Measurements from ENCODE around the gene SLC6A12.

Gene SLC6A12

DNA sequence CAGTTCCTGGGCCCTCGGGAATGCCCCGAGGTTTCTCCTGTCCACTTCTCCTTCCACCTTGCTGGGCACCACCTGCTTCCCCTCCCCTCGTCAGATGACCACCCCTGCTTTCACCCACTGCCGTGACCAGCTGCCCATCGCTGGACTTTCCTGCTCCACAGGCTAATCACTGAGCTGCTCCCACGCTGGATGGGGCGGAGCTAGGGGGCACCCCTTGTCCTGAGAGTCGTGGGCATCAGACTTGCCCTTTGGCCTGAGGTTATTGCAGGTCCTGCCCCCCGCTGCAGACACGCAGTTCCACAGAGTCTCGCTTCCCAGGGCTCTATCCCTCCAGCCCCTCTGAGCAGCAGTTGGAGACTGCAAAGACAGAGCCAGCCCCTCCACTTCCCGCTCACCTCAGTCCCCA, 427 bp downstream of the SLC6A12 start:
- no peak for DNase-seq

DNA sequence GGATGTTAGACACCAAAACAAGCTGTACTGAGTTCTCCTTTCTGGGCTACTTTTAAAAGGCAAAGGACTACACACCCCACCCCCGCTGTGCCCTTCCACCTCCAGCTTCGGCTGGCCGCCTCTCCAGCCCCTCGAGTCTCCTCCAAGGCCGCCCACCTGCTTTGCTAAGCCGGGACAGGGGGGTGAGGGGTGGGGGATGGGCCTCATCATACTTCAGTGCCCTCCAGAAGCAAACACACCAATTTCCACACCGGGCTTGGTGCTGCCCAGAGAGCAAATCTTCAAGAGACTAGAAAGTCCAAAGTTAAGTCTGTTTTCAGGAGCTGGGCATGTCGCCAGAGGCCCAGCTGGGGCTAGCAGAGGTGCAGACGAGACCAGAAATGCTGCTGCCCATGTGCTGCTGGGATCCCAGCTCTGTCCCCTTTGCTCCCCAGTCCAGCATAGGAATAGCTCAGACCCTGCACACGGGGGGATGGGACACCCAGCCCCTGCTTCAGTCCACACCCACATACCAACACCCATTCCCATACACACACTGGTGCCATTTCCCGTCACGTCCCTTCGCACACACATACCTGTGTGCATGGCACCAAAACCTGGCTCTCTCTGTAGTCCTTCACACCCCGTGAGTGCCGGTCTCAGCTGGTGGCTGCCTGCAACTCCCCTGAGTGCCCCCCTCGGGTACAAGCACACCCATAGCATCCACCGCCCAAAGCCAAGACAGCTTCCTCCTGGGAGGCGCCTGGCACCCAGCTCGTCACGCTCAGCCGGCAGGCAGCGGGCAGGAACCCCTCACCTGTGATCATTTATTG, 1.0 kb downstream of the SLC6A12 start:
- no peak for DNase-seq

DNA sequence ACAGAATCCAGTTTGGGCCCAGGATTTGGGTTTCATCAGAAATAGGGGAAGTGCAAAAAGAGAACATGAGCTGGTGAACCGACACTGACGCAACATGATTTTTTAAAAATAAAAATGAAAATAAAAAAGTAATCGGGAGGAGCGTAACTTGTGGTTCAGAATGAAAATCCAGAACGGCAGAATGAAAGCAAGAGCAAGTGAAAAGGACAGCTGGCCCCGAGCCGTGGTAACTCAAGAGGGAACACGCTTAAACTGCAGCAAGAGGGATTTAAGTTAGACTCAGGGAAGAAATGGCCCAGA, 1.6 kb downstream of the SLC6A12 start:
- DNase-seq, result no peak

DNA sequence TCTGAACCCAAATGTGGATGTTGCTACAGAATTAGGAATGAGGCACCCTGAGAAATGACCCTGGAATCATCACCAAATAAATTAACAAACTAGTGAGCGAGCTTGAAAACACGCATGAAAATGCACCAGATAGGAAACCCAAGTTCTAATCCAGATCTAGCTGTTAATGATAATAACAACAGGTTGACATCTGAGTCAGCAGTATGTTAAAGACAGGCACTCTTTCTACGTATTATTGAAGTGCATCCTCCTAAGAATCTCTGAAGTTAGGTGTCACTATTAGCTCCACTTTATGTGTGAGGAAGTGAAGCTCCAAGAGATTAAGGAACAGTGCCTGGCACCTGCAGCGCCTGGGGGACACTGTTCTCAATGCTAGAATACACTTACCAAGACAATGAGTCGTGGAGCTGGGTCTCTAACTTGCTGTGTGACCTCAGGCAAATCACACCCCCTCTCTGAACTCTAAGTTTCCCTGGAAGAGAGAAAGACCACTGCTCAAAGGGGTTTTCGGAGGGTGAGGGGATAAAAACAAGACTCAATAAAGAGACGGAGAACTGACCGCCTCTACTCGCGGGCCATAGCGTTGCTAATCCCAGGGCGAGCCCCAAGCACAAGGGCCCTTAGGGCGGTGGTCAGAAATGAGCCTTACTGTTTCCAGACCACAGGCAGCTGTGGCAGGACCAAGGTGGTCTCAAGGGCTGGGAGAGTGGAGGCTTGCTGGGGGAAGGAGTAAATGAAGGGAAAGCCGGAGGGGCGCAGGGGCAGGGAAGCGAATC, 2.1 kb downstream of the SLC6A12 start:
- no peak for DNase-seq

DNA sequence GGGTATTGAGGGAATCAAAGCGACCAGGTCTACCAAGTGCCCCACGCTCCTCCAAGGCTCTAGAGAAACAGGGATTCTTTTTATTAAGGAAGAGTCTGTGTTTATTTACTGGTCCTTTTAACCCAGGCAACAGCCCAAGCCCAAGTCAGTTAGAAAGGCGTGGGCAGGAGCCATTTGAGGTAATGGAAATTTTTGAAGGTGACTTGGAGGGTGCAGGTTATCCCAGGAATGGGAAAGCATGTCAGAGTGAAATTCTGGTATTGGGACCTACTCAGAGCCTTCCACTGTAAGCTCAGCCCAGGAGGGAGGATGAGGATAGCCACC, 2.9 kb downstream of the SLC6A12 start:
- DNase-seq, result no peak

DNA sequence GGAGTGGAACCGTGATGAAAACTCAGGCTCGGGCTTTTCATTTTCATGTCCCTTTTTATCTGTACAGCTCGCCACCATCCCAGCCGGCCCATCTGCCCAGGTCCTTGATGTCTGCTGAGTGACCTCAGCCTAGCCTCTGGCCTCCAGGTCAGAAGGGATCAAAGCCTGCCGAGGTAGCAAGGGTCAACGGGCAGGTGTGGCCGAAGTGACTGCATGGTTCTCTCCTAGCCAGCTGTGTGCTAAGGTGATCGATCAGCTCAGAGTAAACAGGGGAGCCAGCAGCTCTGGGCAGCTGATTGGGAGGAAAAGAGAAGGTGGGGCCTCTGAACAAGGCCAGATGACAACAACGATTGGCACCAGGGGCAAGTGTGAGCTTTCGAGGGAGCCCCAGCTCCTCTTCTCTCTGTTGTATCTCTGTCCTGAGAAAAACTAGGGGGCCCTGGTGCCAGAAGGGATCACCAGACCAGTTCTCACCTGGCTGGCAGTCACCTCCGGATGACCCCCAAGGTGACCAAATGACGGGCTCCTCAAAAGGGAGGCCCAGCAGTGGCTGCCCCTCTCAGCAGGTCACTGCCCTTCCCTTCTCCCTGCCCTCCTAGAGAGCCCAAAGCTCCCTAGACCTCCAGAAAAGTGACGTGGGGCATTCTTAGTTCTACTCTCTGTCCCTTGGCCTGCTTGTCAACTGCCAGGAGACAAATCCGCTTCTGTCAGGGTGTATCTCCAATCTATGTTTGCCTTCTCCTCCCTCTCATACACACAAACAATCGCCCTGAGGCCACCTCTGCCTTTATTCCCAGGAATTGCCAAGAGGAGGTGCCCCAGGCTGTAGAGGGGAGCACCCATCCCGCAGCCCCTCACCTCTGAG, 3.4 kb downstream of the SLC6A12 start:
- no peak for DNase-seq

DNA sequence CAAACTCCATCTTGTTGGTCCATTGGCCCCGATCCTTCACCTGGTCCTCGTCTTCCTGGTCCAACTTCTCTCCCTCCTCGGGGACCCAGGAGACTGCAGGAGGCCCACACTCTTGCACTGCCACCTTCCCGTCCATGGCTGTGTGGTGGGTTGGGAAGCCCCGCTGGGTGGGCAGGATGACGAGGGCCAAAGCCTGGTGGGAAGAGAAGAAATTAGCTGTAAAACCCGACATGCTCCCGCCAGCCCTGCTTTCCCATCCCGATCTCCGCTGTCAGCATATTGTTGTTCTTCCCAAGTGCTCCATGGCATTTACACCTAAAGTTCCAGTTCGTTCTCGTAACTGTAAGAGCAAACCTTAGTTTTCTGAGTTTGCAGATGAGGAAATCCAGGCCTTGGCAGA, 4.1 kb downstream of the SLC6A12 start:
- no peak for DNase-seq

DNA sequence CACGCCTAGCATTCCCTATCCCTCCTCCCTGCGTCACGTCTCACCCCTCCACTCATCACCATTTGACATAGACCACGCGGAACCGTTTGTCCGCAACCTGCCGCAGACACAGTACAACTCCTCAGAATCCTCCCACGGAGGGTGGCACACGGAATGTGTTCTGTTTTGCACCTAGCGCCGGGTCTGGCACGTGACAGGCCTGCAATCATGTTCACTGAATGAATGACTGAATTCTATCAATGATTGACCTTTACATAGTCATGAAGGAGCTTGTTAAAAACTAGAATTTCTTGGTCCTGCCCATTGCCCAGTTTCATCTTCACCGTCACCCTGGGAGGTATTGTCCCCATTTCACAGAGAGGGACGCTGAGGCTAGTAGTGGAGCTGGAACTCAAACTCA, 4.7 kb downstream of the SLC6A12 start:
- no peak for DNase-seq

DNA sequence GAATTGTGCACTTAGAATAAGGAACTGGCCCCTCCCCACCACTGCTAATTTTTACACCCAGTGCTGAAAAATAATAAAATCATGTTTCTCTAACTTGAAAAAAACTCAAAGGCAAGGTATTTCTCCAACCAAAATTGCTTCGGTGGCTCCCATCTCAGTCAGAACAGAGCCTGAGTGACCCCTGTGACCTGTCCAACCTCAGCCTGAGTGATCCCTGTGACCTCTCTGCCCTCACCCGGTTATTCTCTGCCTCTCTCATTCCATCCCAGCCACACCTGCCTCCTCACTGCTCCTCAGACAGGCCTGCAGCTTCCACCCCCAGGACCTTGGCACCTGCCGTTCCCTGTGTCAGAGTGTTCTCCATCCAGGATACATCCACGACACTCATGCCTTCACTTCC, 5.1 kb downstream of the SLC6A12 start:
- DNase-seq, result no peak

DNA sequence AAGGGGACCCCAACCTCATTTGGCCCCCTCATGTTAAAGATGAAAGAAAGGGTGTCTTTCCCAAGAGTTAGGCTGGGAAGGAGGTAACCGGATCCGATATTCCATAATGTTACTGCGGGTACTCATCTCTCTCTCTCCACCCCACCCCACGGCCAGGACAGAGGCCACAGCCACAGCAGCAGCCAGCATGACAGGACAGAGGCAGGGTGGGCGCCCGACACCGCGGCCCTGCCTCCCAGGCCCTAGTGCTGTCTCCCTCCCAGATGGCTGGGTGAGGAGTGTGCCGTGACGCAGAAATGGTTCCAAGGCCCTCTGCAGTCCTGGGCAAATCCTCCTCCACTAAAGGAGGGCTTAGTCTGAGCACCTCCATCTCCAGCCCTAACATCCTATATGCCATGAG, 6.2 kb downstream of the SLC6A12 start:
- no peak for DNase-seq

DNA sequence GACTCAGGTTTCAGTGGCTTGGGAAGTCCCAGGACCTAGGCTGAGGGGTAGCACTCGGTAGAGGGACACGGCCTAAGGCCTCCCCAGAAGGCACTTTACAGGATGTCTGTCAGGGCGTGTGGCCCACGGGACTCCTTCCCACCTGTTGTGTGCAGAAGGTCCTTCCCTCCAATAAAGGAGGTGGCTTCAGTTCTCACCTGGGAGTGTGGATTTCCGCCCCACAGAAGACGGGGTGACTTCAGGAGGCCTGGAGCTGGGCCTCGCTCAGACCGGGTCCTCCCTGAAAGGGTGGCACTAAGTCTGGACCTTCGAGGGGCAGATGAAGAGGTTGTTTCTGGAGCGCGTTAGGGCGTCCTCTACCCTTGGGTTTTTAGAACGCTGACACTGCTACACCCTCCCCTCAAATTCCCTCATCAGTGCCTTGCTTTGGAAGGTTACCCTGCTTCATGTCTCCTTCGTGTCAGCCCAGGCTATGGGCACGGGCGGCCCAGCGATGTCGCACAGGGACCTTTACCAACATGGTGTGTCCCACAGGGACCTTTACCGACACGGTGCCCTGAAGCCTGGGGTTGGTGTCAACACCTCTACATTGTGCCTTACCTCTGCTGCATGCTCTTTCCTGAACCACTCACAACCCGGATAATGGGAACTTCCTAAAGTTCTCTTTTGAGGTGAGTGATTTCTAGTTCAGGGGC, 7.1 kb downstream of the SLC6A12 start:
- DNase-seq, result no peak

DNA sequence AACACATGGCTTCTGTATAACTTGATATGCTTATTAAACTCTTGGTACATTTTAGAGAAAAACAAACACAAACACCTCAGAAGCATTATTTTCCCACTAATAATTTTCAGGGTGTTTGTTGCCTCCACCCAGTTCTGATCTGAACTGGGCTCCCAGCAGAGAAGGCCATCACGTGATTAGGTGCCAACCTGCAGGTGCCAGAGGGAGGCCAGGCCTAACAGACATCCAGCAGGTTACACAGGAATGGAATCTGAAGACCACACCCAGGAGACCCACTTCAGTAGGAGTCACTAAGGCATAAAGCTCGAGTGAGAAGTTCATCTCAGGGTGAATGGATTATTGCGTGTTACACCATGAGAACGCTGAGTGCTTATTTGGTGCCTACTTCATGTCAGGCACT, 8.9 kb downstream of the SLC6A12 start:
- no peak for DNase-seq

DNA sequence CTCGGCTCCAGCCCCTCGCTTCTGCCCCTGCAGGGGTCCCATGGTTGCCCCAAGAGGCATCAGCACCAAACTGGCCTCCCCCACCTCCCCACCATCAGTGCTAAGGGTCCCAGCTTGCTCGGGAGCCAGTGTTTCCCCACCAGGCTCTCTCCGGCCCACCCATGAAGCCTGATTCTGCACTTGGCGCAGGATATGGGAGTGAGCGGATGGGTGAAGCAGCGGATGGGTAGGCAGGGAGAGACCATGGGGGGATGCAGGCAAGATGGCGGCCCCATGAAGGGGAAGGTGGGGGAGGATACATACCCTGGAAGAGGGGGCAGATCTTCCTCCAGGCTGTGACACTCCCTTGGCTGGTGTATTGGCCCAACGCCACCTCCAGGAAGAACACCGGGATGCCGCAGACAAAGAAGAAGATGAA, 9.7 kb downstream of the SLC6A12 start:
- DNase-seq, result no peak

DNA sequence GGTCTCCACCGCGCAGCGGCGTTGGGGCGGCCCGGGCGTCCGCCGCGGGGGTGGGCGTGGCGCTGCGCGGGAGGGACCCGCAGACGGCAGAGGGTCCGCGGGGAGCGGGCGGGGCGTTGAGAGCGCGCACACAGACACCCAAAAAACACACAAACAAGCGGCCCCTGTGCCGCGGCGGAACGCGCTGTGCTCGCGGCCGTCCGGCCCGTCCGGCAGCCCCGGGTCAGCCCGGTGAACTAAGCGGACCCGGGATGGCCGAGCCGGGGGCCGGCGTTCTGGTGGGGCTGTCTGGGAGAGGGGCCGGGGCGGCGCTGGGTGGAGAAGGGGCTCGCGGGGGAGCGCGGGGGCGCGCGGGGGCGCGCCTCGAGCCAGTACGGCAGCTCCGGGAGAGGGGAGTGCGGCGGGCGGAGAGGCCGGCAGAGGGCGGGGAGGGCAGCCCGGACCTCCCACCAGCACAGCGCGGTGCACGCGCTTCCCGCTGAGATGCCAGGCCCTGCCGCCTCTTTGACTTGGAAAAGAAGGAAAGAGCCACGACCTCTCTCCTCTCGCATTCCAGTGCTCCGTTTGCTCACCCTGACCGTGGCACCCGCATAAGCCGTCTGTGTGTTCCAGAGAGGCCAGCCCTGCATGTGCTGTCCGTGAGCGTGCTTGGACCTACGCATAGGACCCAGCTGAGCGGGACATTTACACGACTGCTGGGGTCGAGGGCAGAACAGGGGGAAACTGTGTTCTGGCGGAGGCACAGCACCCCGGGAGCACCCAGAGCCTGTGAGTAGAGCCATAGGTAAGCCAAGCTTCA, 10.3 kb downstream of the SLC6A12 start:
- DNase-seq, result peak; percentile 70

DNA sequence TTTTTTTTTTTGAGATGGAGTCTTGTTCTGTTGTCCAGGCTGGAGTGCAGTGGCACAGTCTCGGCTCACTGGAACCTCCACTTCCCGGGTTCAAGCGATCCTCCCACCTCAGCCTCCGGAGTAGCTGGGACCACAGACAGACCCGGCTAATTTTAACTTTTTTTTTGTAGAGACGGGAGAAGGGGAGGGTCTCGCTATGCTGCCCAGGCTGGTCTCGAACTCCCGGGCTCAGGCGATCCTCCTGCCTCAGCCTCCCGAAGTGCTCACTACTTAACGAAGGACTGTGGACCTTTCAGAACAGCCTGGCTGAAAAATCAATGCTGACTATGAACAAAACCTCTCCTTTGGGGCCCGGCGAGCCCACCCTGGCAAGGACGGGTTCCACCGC, 10.9 kb downstream of the SLC6A12 start:
- no peak for DNase-seq

DNA sequence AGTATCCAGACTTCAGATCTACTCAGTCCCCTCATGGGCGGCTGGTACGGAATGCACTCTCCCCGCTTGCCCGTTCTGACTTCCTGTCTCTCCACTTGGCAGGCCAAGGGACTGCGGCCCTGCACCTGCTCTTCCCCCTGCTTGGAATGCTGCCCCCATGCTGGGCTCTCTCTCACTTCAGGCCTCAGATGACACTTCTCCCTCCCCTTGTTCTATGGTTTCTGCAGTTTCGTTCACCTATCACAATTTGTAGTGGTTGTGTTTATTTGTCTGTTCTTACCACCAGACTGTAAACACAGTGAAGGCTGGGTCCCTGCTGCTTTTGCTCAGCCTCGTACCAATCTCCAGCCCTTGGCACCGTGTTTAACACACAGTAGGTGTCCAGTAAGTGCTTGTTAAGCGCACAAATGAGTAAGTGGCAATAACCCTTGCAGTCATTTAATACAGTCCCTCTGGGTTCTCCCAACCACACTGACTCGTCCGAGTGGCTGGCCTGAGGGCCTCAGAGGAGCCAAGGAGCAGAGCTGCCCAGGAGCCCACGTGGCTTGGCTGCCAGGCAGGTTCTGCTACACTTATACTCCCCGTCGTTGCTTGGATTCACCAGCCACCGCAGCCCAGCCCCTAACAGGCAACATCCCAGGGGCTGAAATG, 11.8 kb downstream of the SLC6A12 start:
- DNase-seq, result no peak

DNA sequence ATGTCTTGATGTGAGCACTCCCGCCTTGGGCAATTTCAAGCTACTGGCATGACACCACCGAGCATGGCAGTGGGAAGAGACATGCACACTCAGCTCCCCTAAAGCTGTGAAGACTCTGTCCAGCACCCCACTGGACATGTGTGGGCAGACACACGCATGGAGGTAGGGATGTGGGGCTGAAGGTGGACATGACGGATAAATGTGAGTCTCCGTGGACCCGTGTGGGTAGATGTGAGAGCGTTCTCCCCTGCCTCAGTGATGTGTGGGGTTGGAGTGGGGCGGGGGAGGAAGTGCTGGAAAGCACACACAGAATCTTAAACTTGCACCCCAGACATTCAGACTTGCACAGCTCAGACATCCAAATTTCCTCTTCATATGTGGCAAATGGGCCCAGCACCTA, 12.6 kb downstream of the SLC6A12 start:
- no peak for DNase-seq

DNA sequence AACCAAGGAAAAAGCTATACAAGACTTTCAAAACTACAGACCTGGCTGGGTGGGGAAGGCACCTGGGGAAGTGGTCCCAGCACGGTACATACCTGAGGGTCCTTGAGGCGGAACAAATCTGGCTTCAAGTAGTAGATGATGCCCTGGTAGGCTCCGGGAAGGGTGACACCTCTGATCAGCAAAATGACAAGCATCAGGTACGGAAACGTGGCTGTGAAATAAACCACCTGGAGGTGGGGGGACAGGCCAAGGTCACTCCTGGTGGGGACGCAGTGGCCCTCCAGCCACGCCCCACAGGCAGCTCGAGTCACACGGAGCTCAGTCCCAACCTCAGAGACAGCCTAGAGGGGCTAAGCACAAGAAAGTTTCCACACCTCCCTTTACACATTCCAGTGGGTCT, 15.3 kb downstream of the SLC6A12 start:
- DNase-seq, result no peak

DNA sequence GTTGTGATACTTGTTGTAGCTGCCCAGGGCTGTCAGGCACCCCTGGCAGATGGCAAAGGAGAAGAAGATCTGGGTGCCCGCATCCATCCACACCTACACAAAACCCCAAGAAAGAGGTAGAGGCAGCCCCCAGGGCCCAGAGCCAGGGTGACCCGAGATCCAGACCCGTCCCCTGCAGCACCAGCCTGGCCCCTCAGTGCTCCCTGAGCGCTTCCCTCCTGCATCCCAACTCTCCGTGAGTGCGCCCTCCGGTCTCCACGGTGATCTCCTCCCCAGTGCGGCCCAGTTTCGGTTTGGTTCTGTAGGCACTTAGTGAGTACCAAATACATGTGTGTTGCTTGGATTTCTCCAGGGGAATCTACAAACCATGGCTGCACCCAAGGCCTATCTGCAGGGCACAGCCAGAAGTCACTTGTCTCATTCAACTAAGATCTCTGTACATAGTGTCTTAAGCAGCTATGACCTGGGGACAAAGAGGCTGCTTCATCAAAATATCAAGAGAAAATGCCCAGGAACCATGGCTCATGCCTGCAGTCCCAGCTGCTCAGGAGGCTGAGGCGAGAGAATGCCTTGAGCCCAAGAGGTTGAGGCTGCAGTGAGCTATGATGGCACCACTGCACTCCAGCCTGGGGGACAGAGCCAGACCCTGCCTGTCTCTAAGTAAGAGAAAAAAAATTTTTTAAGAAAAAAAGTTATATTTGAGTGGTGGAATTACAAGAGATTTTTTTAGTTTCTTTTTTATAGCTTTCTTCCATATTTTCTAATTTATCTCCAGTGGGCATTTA, 15.9 kb downstream of the SLC6A12 start:
- no peak for DNase-seq

DNA sequence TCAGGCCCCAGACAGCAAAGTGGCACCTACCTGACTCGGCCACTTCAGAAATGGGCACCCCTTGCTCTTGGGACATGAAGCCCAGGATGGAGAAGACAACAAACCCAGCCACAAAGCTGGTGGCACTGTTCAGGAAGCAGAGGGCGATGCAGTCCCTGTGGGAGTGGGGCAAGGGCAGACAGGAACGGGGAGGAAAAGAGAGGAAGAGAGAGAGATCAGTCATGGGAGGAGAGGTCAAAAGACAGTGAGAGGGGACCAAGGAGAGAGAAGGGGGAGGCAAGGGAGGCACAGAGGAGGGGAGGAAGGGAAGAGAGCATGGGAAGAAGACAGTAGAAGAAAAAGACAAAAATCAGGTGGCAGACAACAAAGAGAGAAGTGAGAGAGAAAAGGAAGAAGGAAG, 16.6 kb downstream of the SLC6A12 start:
- DNase-seq, result no peak

DNA sequence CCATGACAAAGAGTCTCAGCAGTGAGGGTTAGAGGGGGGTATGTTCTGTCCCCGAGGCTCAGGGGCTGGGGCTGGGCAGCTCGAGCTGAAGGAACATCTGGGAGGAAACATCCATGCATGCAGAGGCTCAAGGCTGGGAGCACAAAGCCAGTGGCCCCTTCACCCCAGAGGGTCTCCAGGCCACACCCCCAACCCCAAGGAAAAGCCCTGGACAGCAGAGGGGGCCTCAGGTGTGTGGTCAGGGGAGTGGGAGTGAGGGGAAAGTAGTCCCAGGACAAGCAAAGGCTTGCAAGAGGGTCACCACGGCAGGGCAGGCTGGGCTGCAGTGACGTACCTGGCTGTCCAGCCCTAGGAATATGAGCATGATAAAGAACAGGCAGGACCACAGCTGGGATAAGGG, 17.5 kb downstream of the SLC6A12 start:
- DNase-seq, result no peak
